Calu3 (cell line): Measurements from ENCODE around the gene GATC. TPM values are rescaled to one million over a fixed set of nuclear protein-coding genes. Genes with fewer than 3 reads are reported as not detected.

Source experiments
- BruUV-seq: library from RNA; stranded (reverse); fragments of 400-500 nt; replicated peaks from 2 replicates; lab custom pipeline; 2021; lab: Mats Ljungman, UMichigan
- CTCF ChIA-PET: fragments of 300-600 bp; sonication (Branson Sonifier 250); formaldehyde crosslinking; loops from one replicate; lab custom pipeline; 2022; ENCODE audit warnings: antibody characterized with exemption; lab: Charles Lee
- DNase-seq: peaks from one replicate; pipeline ENCODE4 v3.0.0; 2022
- H3K27ac Mint-ChIP-seq: one replicate; pipeline ENCODE4 v1.8.0; 2022; ENCODE audit warnings: mixed read lengths; ENCODE audit not compliant: unreplicated experiment
- H3K27me3 Mint-ChIP-seq: one replicate; pipeline ENCODE4 v1.8.0; 2022; ENCODE audit warnings: mixed read lengths; ENCODE audit not compliant: unreplicated experiment
- H3K36me3 Mint-ChIP-seq: one replicate; pipeline ENCODE4 v1.8.0; 2022; ENCODE audit warnings: mild to moderate bottlenecking, moderate library complexity, mixed read lengths; ENCODE audit not compliant: insufficient read depth, unreplicated experiment
- H3K4me1 Mint-ChIP-seq: one replicate; pipeline ENCODE4 v1.8.0; 2022; ENCODE audit warnings: mild to moderate bottlenecking, low read depth, mixed read lengths; ENCODE audit not compliant: unreplicated experiment
- H3K4me3 Mint-ChIP-seq: one replicate; pipeline ENCODE4 v1.8.0; 2022; ENCODE audit warnings: mild to moderate bottlenecking, low read depth, moderate library complexity, mixed read lengths; ENCODE audit not compliant: unreplicated experiment
- H3K9me3 Mint-ChIP-seq: one replicate; pipeline ENCODE4 v1.8.0; 2022; ENCODE audit warnings: low read depth, mixed read lengths; ENCODE audit not compliant: unreplicated experiment
- CTCF ChIP-seq: fragments of 200-600 bp; IDR thresholded peaks from one replicate; pipeline ENCODE4 v1.8.0; 2022; ENCODE audit warnings: antibody characterized with exemption; ENCODE audit not compliant: unreplicated experiment
- intact Hi-C: fragments of 100-400 bp; cut with micrococcal nuclease; formaldehyde crosslinking; loops from one replicate; pipeline ENCODE4 v1.10.0; 2022; ENCODE audit not compliant: unreplicated experiment
- total RNA-seq: library from RNA; stranded (reverse); gene quantifications from 2 replicates; pipeline ENCODE4 v1.2.3, GENCODE V29; 2022

Gene GATC
- total RNA-seq, 1 experiment from 2014 or later = 29.7 TPM

GRCh38 chr12:120408771-120409170 is 37.5 kb upstream of the GATC start:
- Mint-ChIP-seq H3K9me3 (no peaks in the 10 kb centered on the region), H3K4me3 (no peak overlapping the region), H3K36me3 (no peaks in the 10 kb centered on the region), H3K27me3 (peaks cover 6% of the 10 kb centered on the region), H3K27ac (no peak overlapping the region), H3K4me1 (no peaks in the 10 kb centered on the region)
- no peak for DNase-seq
- intact Hi-C loops = no loop called here
- CTCF ChIA-PET = no interaction called here
- no peak for TF ChIP-seq CTCF
- BruUV-seq = no TSS peak

GRCh38 chr12:120412421-120412820 is 33.8 kb upstream of the GATC start:
- TF ChIP-seq CTCF = no peak
- H3K4me1 Mint-ChIP-seq = no peaks in the 10 kb centered on the region
- no peaks in the 10 kb centered on the region for H3K9me3 Mint-ChIP-seq
- no peak for DNase-seq
- H3K27ac Mint-ChIP-seq = no peak overlapping the region
- H3K27me3 Mint-ChIP-seq = no peaks in the 10 kb centered on the region
- CTCF ChIA-PET = no interaction called here
- intact Hi-C loops = no loop called here
- H3K36me3 Mint-ChIP-seq = no peaks in the 10 kb centered on the region
- no TSS peak for BruUV-seq
- H3K4me3 Mint-ChIP-seq = no peak overlapping the region

- no TSS peak for BruUV-seq
- CTCF ChIA-PET = interaction anchor here (0.6 kb wide), 3 partner anchors 15 to 20 kb away, joined by 3 to 8 read pairs (median 6); no protein-coding TSS in a partner anchor
- Mint-ChIP-seq H3K36me3 (no peaks in the 10 kb centered on the region), H3K27ac (no peak overlapping the region), H3K9me3 (no peaks in the 10 kb centered on the region), H3K27me3 (no peaks in the 10 kb centered on the region), H3K4me3 (no peak overlapping the region), H3K4me1 (no peaks in the 10 kb centered on the region)
- DNase-seq = no peak
- intact Hi-C loops = no loop called here
- TF ChIP-seq CTCF = no peak
Observed at GRCh38 chr12:120413901-120414695, 32.1 kb upstream of the GATC start.

- H3K4me3 Mint-ChIP-seq = no peak overlapping the region
- BruUV-seq = no TSS peak
- CTCF ChIA-PET = no interaction called here
Observed at GRCh38 chr12:120416490-120417216, 29.6 kb upstream of the GATC start.

More at GRCh38 chr12:120416490-120417216, 29.6 kb upstream of the GATC start:
- H3K27me3 Mint-ChIP-seq = peaks cover 6% of the 10 kb centered on the region
- H3K4me1 Mint-ChIP-seq = no peaks in the 10 kb centered on the region
- TF ChIP-seq CTCF = no peak
- intact Hi-C loops = no loop called here
- H3K36me3 Mint-ChIP-seq = no peaks in the 10 kb centered on the region
- H3K9me3 Mint-ChIP-seq = no peaks in the 10 kb centered on the region
- DNase-seq = no peak
- no peak overlapping the region for H3K27ac Mint-ChIP-seq
